HUES64 (cell line): Measurements from ENCODE around the gene ASPSCR1.

ENCODE experiments used
- H3K27ac ChIP-seq: 2 replicates; pipeline ENCODE4 v1.7.0; 2013; ENCODE audit warnings: low read depth, low read length, inconsistent platforms
- H3K27me3 ChIP-seq: 2 replicates; pipeline ENCODE4 v1.6.1; 2013; ENCODE audit warnings: mild to moderate bottlenecking, low read length; ENCODE audit not compliant: insufficient read depth
- H3K36me3 ChIP-seq: 2 replicates; pipeline ENCODE4 v1.6.1; 2013; ENCODE audit warnings: mild to moderate bottlenecking, low read length; ENCODE audit not compliant: insufficient read depth
- H3K4me1 ChIP-seq: 2 replicates; pipeline ENCODE4 v1.6.1; 2013; ENCODE audit warnings: mild to moderate bottlenecking, low read length, moderate library complexity; ENCODE audit not compliant: insufficient read depth
- H3K4me3 ChIP-seq: 2 replicates; pipeline ENCODE4 v1.5.1; 2013; ENCODE audit warnings: mild to moderate bottlenecking, low read length, moderate library complexity
- H3K9ac ChIP-seq: 2 replicates; pipeline ENCODE4 v1.6.1; 2013; ENCODE audit warnings: mild to moderate bottlenecking, low read depth, low read length
- H3K9me3 ChIP-seq: 2 replicates; pipeline ENCODE4 v1.6.1; 2013; ENCODE audit warnings: low read depth, low read length; ENCODE audit not compliant: insufficient read depth
- WGBS: fragments of 150-250, 120-280 bp; methylation state at CpG from one replicate; pipeline ENCODE4 v1.1.7; 2013; ENCODE audit warnings: missing lambda C conversion rate; 5-methylcytosine and 5-hydroxymethylcytosine counted together

The ASPSCR1 gene

DNA sequence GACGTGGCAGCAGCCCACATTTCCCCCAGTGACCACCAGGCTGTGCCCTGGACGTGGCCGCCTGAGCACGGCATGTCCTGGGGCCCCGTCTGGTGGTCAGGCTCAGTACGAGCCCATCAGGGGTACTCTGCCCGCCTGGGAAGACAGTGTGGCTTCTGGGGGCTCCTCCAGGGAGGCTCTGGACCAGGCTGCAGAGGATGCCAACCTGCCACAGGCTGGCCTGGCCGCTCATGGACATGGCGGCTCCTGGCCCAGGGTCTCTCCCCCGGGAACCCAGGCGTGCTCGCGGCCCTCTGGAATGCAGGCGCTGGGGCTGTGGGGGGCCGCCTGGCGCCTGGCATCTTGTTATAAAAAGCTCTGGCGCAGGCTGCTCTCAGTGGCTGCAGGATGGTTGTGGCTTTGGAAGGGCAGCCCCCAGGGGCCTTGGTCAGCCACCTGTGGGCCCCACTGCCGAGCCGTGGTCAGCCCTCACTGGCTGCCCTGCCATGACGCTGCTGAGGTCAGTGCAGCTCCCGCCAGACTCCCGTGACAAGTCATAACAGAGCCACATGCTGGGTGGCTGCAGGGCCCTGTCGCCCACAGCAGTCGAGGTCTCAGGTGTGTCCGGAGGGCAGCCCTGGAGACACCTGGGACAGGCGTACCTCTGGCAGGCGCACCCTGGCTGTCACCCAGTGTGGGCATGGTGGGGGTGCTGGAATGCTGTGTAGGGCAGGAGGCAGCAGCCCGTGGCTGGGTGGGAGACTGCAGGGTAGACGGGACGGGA is 30.2 kb downstream of the ASPSCR1 start:
- WGBS, result 94% methylated on average over 30 of the region's 30 CpGs
- Histone ChIP-seq H3K4me3 (no peak overlapping the region), H3K9me3 (no peaks in the 10 kb centered on the region), H3K36me3 (0 out of 2 replicates have a peak, but pooled peaks cover 3% of the 10 kb centered on the region), H3K9ac (no peak overlapping the region), H3K27ac (no peak overlapping the region), H3K4me1 (no peaks in the 10 kb centered on the region; the same call in 1 of the 2 replicates), H3K27me3 (no peaks in the 10 kb centered on the region)

DNA sequence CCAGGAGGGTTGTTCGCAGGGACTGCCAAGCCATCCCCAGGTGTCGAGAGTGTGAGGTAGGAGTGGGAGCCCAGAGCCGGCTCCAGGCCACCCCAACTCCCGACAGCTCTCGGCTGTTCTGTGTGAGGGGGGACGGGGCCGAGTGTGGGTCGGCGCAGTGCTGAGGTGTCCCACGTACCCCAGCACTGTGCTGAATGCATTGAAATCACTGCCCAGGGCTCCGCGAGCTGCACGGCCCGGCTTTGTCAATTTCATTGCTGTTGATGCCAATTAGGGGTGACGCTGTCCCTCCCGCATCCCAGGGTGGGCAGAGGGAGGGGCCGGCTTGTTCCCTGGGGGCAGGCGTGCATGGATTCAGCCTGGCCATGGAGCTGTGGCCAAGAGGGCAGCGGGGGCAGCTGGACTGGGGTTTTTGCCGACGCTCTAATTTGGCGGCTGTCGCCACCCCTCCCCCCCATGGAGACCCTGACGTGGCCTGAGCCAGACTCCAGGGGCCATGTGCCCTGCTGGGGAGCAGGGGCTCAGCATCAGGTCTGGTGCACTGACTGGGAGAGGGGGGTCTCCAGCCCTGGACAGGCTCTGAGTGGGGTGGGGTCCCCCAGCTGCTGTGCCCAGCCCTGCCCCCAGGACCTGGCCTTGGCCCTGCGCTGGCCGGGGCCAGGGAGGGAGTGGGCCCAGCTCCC is 31.0 kb downstream of the ASPSCR1 start:
- 94% methylated on average over 26 of the region's 26 CpGs for WGBS
- 0 out of 2 replicates have a peak, but pooled peaks cover 3% of the 10 kb centered on the region for H3K36me3 ChIP-seq
- H3K27ac ChIP-seq, result no peak overlapping the region
- no peak overlapping the region for H3K9ac ChIP-seq
- no peaks in the 10 kb centered on the region for H3K9me3 ChIP-seq
- H3K27me3 ChIP-seq, result no peaks in the 10 kb centered on the region
- H3K4me3 ChIP-seq, result no peak overlapping the region
- no peaks in the 10 kb centered on the region; the same call in 1 of the 2 replicates for H3K4me1 ChIP-seq

DNA sequence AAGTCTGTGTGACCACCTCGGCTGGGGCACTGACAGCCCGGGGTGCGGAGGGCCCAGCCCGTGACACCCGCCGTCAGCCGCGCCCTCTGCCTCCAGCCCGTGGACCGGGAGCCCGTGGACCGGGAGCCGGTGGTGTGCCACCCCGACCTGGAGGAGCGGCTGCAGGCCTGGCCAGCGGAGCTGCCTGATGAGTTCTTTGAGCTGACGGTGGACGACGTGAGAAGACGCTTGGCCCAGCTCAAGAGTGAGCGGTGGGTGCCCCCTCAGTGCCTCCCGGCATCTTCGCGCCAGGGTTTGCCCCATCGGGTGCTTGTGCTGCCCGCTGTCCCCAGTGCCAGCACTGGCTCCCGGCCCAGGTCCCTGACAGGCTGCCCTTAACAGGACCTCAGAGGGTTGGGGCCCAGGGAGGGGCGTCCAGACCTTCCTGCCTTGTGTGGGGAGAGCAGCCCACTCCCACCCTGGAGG is 31.5 kb downstream of the ASPSCR1 start:
- no peaks in the 10 kb centered on the region for H3K9me3 ChIP-seq
- 96% methylated on average over 28 of the region's 28 CpGs for WGBS
- H3K4me1 ChIP-seq, result no peaks in the 10 kb centered on the region
- 0 out of 2 replicates have a peak, but pooled peaks cover 3% of the 10 kb centered on the region for H3K36me3 ChIP-seq
- H3K27ac ChIP-seq, result no peak overlapping the region
- H3K4me3 ChIP-seq, result no peak overlapping the region
- H3K27me3 ChIP-seq, result no peaks in the 10 kb centered on the region
- no peak overlapping the region; the same call in 1 of the 2 replicates for H3K9ac ChIP-seq

GRCh38 chr17:82009413-82009812 is 32.0 kb downstream of the ASPSCR1 start:
- H3K36me3 ChIP-seq, result 0 out of 2 replicates have a peak, but pooled peaks cover 3% of the 10 kb centered on the region
- 94% methylated on average over 15 of the region's 15 CpGs for WGBS
- H3K27me3 ChIP-seq, result no peaks in the 10 kb centered on the region
- H3K4me3 ChIP-seq, result no peak overlapping the region
- no peak overlapping the region for H3K9ac ChIP-seq
- no peaks in the 10 kb centered on the region for H3K4me1 ChIP-seq
- no peaks in the 10 kb centered on the region for H3K9me3 ChIP-seq
- H3K27ac ChIP-seq, result no peak overlapping the region

GRCh38 chr17:82010575-82011525 is 33.4 kb downstream of the ASPSCR1 start:
- H3K9me3 ChIP-seq, result no peaks in the 10 kb centered on the region
- H3K9ac ChIP-seq, result no peak overlapping the region
- no peak overlapping the region for H3K4me3 ChIP-seq
- H3K4me1 ChIP-seq, result no peaks in the 10 kb centered on the region
- H3K36me3 ChIP-seq, result 0 out of 2 replicates have a peak, but pooled peaks cover 3% of the 10 kb centered on the region
- WGBS, result 95% methylated on average over 39 of the region's 39 CpGs
- no peaks in the 10 kb centered on the region for H3K27me3 ChIP-seq
- H3K27ac ChIP-seq, result no peak overlapping the region

DNA sequence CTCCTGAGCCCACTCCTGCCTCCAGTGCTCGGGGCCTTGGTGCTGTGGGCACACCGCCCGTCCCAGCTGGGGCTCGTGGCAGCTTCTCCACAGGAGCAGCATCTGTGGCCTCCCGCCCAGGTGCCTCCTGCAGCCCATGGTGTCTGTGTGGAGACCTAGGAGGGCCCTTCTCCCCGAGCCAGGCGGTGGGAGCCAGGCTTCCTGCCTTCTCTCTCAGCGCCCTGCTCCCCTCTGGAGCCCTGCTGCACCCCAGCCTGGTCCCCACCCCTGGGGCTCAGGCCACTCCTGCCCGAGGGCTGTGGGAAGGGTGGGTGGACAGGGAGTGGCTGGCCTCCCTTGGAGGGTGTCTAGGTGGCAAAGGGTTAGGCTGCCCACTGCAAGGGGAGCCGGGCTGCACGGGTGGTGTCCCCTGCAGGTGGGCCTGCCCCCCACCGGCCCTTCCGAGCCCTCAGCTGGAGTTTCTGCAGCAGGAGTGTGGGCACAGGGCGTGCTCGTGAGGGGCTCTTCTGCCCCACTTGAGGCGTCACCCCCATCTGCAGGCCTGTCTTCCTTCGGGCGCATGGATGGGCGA is 34.3 kb downstream of the ASPSCR1 start:
- WGBS, result 96% methylated on average over 19 of the region's 19 CpGs
- H3K9ac ChIP-seq, result no peak overlapping the region

DNA sequence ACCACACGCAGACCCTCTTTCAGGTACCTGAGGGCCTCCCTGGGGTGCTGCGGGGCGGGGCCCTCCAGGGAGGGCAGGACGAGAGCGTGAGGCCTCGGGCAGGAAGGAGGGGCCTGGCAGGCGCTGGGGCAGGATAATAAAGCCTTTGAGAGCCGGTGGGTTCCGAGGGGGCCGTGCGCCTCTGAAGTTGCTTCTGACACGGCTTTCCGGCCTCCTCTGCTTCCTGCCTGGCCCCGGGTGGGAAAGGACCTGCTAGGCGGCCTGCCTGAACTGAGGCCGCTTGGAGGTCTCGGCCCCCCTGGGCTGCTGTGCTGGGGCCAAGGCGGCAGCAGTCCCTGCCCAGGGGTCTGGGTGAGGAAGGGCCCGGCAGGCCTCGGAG is 34.8 kb downstream of the ASPSCR1 start:
- WGBS, result 70% methylated on average over 20 of the region's 20 CpGs
- no peaks in the 10 kb centered on the region for H3K4me1 ChIP-seq
- no peaks in the 10 kb centered on the region for H3K9me3 ChIP-seq
- 0 out of 2 replicates have a peak overlapping the region, but pooled peaks have one; percentile 31 for H3K9ac ChIP-seq
- H3K27me3 ChIP-seq, result no peaks in the 10 kb centered on the region
- 0 out of 2 replicates have a peak, but pooled peaks cover 3% of the 10 kb centered on the region for H3K36me3 ChIP-seq
- H3K4me3 ChIP-seq, result no peak overlapping the region
- peak overlapping the region; percentile 55; the same call in 1 of the 2 replicates for H3K27ac ChIP-seq

More for the DNA sequence above, 34.3 kb downstream of the ASPSCR1 start:
- Histone ChIP-seq H3K27me3 (no peaks in the 10 kb centered on the region), H3K9me3 (no peaks in the 10 kb centered on the region), H3K4me3 (no peak overlapping the region), H3K4me1 (no peaks in the 10 kb centered on the region), H3K27ac (no peak overlapping the region), H3K36me3 (0 out of 2 replicates have a peak, but pooled peaks cover 3% of the 10 kb centered on the region)

- no peaks in the 10 kb centered on the region for H3K9me3 ChIP-seq
- H3K27ac ChIP-seq, result peak overlapping the region; percentile 55; the same call in 1 of the 2 replicates
- 0 out of 2 replicates have a peak, but pooled peaks cover 3% of the 10 kb centered on the region for H3K36me3 ChIP-seq
- no peaks in the 10 kb centered on the region for H3K4me1 ChIP-seq
- 69% methylated on average over 19 of the region's 19 CpGs for WGBS
- peak overlapping the region; percentile 31; the same call in 1 of the 2 replicates for H3K9ac ChIP-seq
- H3K4me3 ChIP-seq, result no peak overlapping the region
- H3K27me3 ChIP-seq, result no peaks in the 10 kb centered on the region
These were observed 35.3 kb downstream of the ASPSCR1 start for GRCh38 chr17:82012640-82013295.

- no peak overlapping the region for H3K9ac ChIP-seq
- H3K4me3 ChIP-seq, result no peak overlapping the region
- no peak overlapping the region for H3K27ac ChIP-seq
- no peaks in the 10 kb centered on the region for H3K4me1 ChIP-seq
- no peaks in the 10 kb centered on the region for H3K27me3 ChIP-seq
- H3K36me3 ChIP-seq, result 0 out of 2 replicates have a peak, but pooled peaks cover 3% of the 10 kb centered on the region
- WGBS, result 89% methylated on average over 22 of the region's 22 CpGs
- no peaks in the 10 kb centered on the region for H3K9me3 ChIP-seq
These were observed 35.9 kb downstream of the ASPSCR1 start for GRCh38 chr17:82013341-82013740.
